ENCODE measurements around the gene SLC39A11. TPM values are rescaled to one million over a fixed set of nuclear protein-coding genes. Genes with fewer than 3 reads are reported as not detected.

Gene SLC39A11
- total RNA-seq, 2 experiments from 2014 or later, result 9.7 to 12.2 TPM

GRCh38 chr17:72696156-72696555 is 396.3 kb downstream of the SLC39A11 start:
- Mint-ChIP-seq H3K4me3 (no peak overlapping the region), H3K9me3 (no peaks in the 10 kb centered on the region), H3K27ac (no peak overlapping the region), H3K4me1 (ENCODE audit: low read depth) (no peaks in the 10 kb centered on the region), H3K27me3 (no peaks in the 10 kb centered on the region), H3K36me3 (ENCODE audit: low read depth) (no peaks in the 10 kb centered on the region)
- CTCF ChIA-PET, result no interaction called here
- H3K4me1 ChIP-seq (ENCODE audit: insufficient read depth, low read length), result no peaks in the 10 kb centered on the region
- H3K9me3 ChIP-seq (ENCODE audit: control insufficient read depth in 1 of 2, insufficient read depth in 1 of 2, low read length in 2 of 2), result no peaks in the 10 kb centered on the region
- no peak overlapping the region for H3K4me3 ChIP-seq (ENCODE audit: low read length)
- no peaks in the 10 kb centered on the region for H3K36me3 ChIP-seq (ENCODE audit: insufficient read depth, low read length)
- TF ChIP-seq CTCF (IDR thresholded peaks at IDR 0.05), result no peak
- POLR2A ChIA-PET, result no interaction called here
- no peak for DNase-seq
- no peak overlapping the region for H3K27ac ChIP-seq (ENCODE audit: low read depth in 1 of 2, low read length in 2 of 2)
- no peak for ATAC-seq (ENCODE audit: poor library complexity)
- intact Hi-C loops (cut with DNase I, micrococcal nuclease), result no loop called here
- no peaks in the 10 kb centered on the region for H3K27me3 ChIP-seq (ENCODE audit: control insufficient read depth in 1 of 2, insufficient read depth in 2 of 2, low read length in 2 of 2)

GRCh38 chr17:72693956-72694355 is 398.5 kb downstream of the SLC39A11 start:
- no peak for TF ChIP-seq CTCF (IDR thresholded peaks at IDR 0.05)

GRCh38 chr17:72693151-72693878 is 399.2 kb downstream of the SLC39A11 start:
- H3K9me3 Mint-ChIP-seq, result no peaks in the 10 kb centered on the region
- CTCF ChIA-PET, result no interaction called here

More at GRCh38 chr17:72693956-72694355, 398.5 kb downstream of the SLC39A11 start:
- Histone ChIP-seq H3K9me3 (ENCODE audit: control insufficient read depth in 1 of 2, insufficient read depth in 1 of 2, low read length in 2 of 2) (no peaks in the 10 kb centered on the region), H3K4me1 (ENCODE audit: insufficient read depth, low read length) (no peaks in the 10 kb centered on the region), H3K4me3 (ENCODE audit: low read length) (no peak overlapping the region), H3K27ac (ENCODE audit: low read depth in 1 of 2, low read length in 2 of 2) (no peak overlapping the region), H3K36me3 (ENCODE audit: insufficient read depth, low read length) (no peaks in the 10 kb centered on the region), H3K27me3 (ENCODE audit: control insufficient read depth in 1 of 2, insufficient read depth in 2 of 2, low read length in 2 of 2) (no peaks in the 10 kb centered on the region)
- Mint-ChIP-seq H3K9me3 (no peaks in the 10 kb centered on the region), H3K4me1 (ENCODE audit: low read depth) (no peaks in the 10 kb centered on the region), H3K27ac (no peak overlapping the region), H3K36me3 (ENCODE audit: low read depth) (no peaks in the 10 kb centered on the region), H3K4me3 (no peak overlapping the region), H3K27me3 (no peaks in the 10 kb centered on the region)
- intact Hi-C loops (cut with DNase I, micrococcal nuclease), result no loop called here
- DNase-seq, result no peak
- CTCF ChIA-PET, result no interaction called here
- POLR2A ChIA-PET, result no interaction called here
- no peak for ATAC-seq (ENCODE audit: poor library complexity)

More at GRCh38 chr17:72693151-72693878, 399.2 kb downstream of the SLC39A11 start:
- Mint-ChIP-seq H3K4me3 (no peak overlapping the region), H3K4me1 (ENCODE audit: low read depth) (no peaks in the 10 kb centered on the region), H3K27me3 (no peaks in the 10 kb centered on the region), H3K36me3 (ENCODE audit: low read depth) (no peaks in the 10 kb centered on the region), H3K27ac (no peak overlapping the region)
- Histone ChIP-seq H3K27ac (ENCODE audit: low read depth in 1 of 2, low read length in 2 of 2) (no peak overlapping the region), H3K36me3 (ENCODE audit: insufficient read depth, low read length) (no peaks in the 10 kb centered on the region), H3K27me3 (ENCODE audit: control insufficient read depth in 1 of 2, insufficient read depth in 2 of 2, low read length in 2 of 2) (no peaks in the 10 kb centered on the region), H3K9me3 (ENCODE audit: control insufficient read depth in 1 of 2, insufficient read depth in 1 of 2, low read length in 2 of 2) (no peaks in the 10 kb centered on the region), H3K4me3 (ENCODE audit: low read length) (no peak overlapping the region), H3K4me1 (ENCODE audit: insufficient read depth, low read length) (no peaks in the 10 kb centered on the region)
- intact Hi-C loops (cut with DNase I, micrococcal nuclease), result no loop called here
- POLR2A ChIA-PET, result no interaction called here
- ATAC-seq (ENCODE audit: poor library complexity) (no peak), DNase-seq (no peak)
- no peak for TF ChIP-seq CTCF (IDR thresholded peaks at IDR 0.05)
